HCT116 (cell line): ENCODE data around the gene RND2. TPM values are rescaled to one million over a fixed set of nuclear protein-coding genes. Genes with fewer than 3 reads are reported as not detected.

Experiments
- ATAC-seq: fragments of 200-7000 bp; cut with Tn5 transposase; 2 replicates; pipeline ENCODE4 v1.9.1; 2020; ENCODE audit warnings: mild to moderate bottlenecking, moderate library complexity
- BruUV-seq: library from RNA; stranded (reverse); fragments of 400-500 nt; replicated peaks from 2 replicates; lab custom pipeline; 2021; lab: Mats Ljungman, UMichigan
- CTCF ChIA-PET: fragments of 300-600 bp; sonication (Branson Sonifier 250); formaldehyde crosslinking; loops from one replicate; lab custom pipeline; 2021; ENCODE audit warnings: antibody characterized with exemption; lab: Charles Lee
- POLR2A ChIA-PET: fragments of 300-600, 350-600 bp; sonication (Branson Sonifier 250); formaldehyde crosslinking; loops from one replicate; lab custom pipeline; 2021; ENCODE audit warnings: antibody characterized with exemption; lab: Charles Lee
- RAD21 ChIA-PET, 2 experiments: fragments of 300-600 bp; sonication (Branson Sonifier 250); formaldehyde crosslinking; loops; one replicate each; lab custom pipeline; 2023; ENCODE audit warnings: low total read pairs in 2 of 2; ENCODE audit not compliant: uncharacterized antibody in 2 of 2, unreplicated experiment in 2 of 2, low non-redundant PET in 1 of 2; lab: Charles Lee
- DNase-seq: peaks from one replicate; pipeline ENCODE4 v3.0.0-alpha.2; 2010; ENCODE audit warnings: low read depth, low spot score
- H2AFZ ChIP-seq: fragments of 200-600 bp; shearing (Covaris generic), sonication (generic); 2 replicates; pipeline ENCODE4 v1.6.1; 2017; ENCODE audit warnings: low read depth, mixed run types, mixed read lengths, antibody characterized with exemption, low read length; ENCODE audit not compliant: poor library complexity, severe bottlenecking
- H3K27ac ChIP-seq: 2 replicates; pipeline ENCODE4 v1.5.1; 2012; ENCODE audit warnings: low read depth, low read length
- H3K27me3 ChIP-seq: fragments of 200-600 bp; sonication (generic); 2 replicates; pipeline ENCODE4 v1.6.1; 2016; ENCODE audit warnings: mixed run types, low read length, mixed read lengths; ENCODE audit not compliant: insufficient read depth
- H3K36me3 ChIP-seq, 2 experiments: fragments of 200-500 bp in 1 of 2; fragments of 200-600 bp in 1 of 2; sonication (Bioruptor generic) in 1 of 2; sonication (generic) in 1 of 2; 2 replicates each; pipeline versions ENCODE4 v1.5.1 to v1.6.1; 2014 to 2016; ENCODE audit warnings: low read length in 2 of 2, inconsistent platforms in 1 of 2, mixed read lengths in 1 of 2, mixed run types in 1 of 2; ENCODE audit not compliant: insufficient read depth in 2 of 2, control insufficient read depth in 1 of 2
- H3K4me1 ChIP-seq, 2 experiments: fragments of 200-600 bp in 1 of 2; sonication (generic) in 1 of 2; 2 replicates each; pipeline versions ENCODE4 v1.5.1 to v1.6.1; 2012 to 2017; ENCODE audit warnings: low read length in 2 of 2, inconsistent platforms in 1 of 2, mild to moderate bottlenecking in 1 of 2, mixed read lengths in 1 of 2, mixed run types in 1 of 2, moderate library complexity in 1 of 2; ENCODE audit not compliant: insufficient read depth in 2 of 2, control insufficient read depth in 1 of 2
- H3K4me2 ChIP-seq: fragments of 200-600 bp; sonication (generic); 2 replicates; pipeline ENCODE4 v1.6.1; 2017; ENCODE audit warnings: mixed run types, low read length, mixed read lengths
- H3K4me3 ChIP-seq, 2 experiments: fragments of 200-600 bp in 1 of 2; sonication (generic) in 1 of 2; replicated peaks in 1 of 2; 2 replicates each; pipeline ENCODE4 v1.5.1; 2011 to 2016; ENCODE audit warnings: low read length in 2 of 2, control low read depth in 1 of 2, low read depth in 1 of 2, mild to moderate bottlenecking in 1 of 2, mixed read lengths in 1 of 2, mixed run types in 1 of 2
- H3K79me2 ChIP-seq: fragments of 200-600 bp; sonication (generic); 2 replicates; pipeline ENCODE4 v1.6.1; 2017; ENCODE audit warnings: mild to moderate bottlenecking, mixed run types, low read length, moderate library complexity, mixed read lengths; ENCODE audit not compliant: insufficient read depth
- H3K9ac ChIP-seq: fragments of 200-600 bp; sonication (generic); 2 replicates; pipeline ENCODE4 v1.6.1; 2016; ENCODE audit warnings: low read length, mixed read lengths
- H3K9me2 ChIP-seq: fragments of 200-600 bp; sonication (generic), shearing (Covaris generic); 2 replicates; pipeline ENCODE4 v1.6.1; 2017; ENCODE audit warnings: mixed run types, mild to moderate bottlenecking, moderate library complexity; ENCODE audit not compliant: insufficient read depth
- H3K9me3 ChIP-seq, 2 experiments: fragments of 200-500 bp in 1 of 2; fragments of 200-600 bp in 1 of 2; sonication (Bioruptor generic) in 1 of 2; sonication (generic) in 1 of 2; 2 replicates each; pipeline ENCODE4 v1.6.1; 2014 to 2017; ENCODE audit warnings: low read length in 2 of 2, mixed read lengths in 2 of 2, inconsistent platforms in 1 of 2, low read depth in 1 of 2, mild to moderate bottlenecking in 1 of 2, mixed run types in 1 of 2, moderate library complexity in 1 of 2; ENCODE audit not compliant: control insufficient read depth in 1 of 2, insufficient read depth in 1 of 2
- H4K20me1 ChIP-seq: fragments of 200-600 bp; sonication (generic), shearing (Covaris generic); 2 replicates; pipeline ENCODE4 v1.6.1; 2017; ENCODE audit warnings: mixed run types, mild to moderate bottlenecking, moderate library complexity; ENCODE audit not compliant: insufficient read depth
- ATF3 ChIP-seq: IDR thresholded peaks from 2 replicates; pipeline ENCODE4 v1.6.1; 2012
- CEBPB ChIP-seq: IDR thresholded peaks from 2 replicates; pipeline ENCODE4 v1.6.1; 2012; ENCODE audit warnings: low read depth
- EGR1 ChIP-seq: IDR thresholded peaks from 2 replicates; pipeline ENCODE4 v1.6.1; 2012; ENCODE audit warnings: low read depth
- ELF1 ChIP-seq: IDR thresholded peaks from 2 replicates; pipeline ENCODE4 v1.6.1; 2012; ENCODE audit warnings: low read depth, borderline replicate concordance
- POLR2A ChIP-seq: IDR thresholded peaks from 2 replicates; pipeline ENCODE4 v1.7.0; 2011; ENCODE audit warnings: borderline replicate concordance; ENCODE audit not compliant: insufficient read depth, insufficient read length; ENCODE audit errors: extremely low read depth
- POLR2AphosphoS5 ChIP-seq: IDR thresholded peaks from 2 replicates; pipeline ENCODE4 v1.6.1; 2011; ENCODE audit warnings: mild to moderate bottlenecking, low read depth, low read length, moderate library complexity
- RAD21 ChIP-seq: IDR thresholded peaks from 2 replicates; pipeline ENCODE4 v1.6.1; 2012; ENCODE audit warnings: low read depth, mild to moderate bottlenecking
- SIN3A ChIP-seq: IDR thresholded peaks from 2 replicates; pipeline ENCODE4 v1.6.1; 2012; ENCODE audit warnings: low read depth
- SP1 ChIP-seq: IDR thresholded peaks from 2 replicates; pipeline ENCODE4 v1.6.1; 2012; ENCODE audit warnings: low read depth
- SRF ChIP-seq: IDR thresholded peaks from 2 replicates; pipeline ENCODE4 v1.6.1; 2012; ENCODE audit warnings: low read depth
- TCF7L2 ChIP-seq: IDR thresholded peaks from 2 replicates; pipeline ENCODE4 v1.7.0; 2011; ENCODE audit warnings: borderline replicate concordance, inconsistent platforms; ENCODE audit not compliant: insufficient read depth, insufficient read length; ENCODE audit errors: extremely low read depth
- ZNF274 ChIP-seq: fragments of 200-500 bp; sonication (Bioruptor generic); IDR thresholded peaks from 2 replicates; pipeline ENCODE4 v1.6.1; 2014; ENCODE audit warnings: mild to moderate bottlenecking, low read depth, low read length, inconsistent platforms
- intact Hi-C: fragments of 100-400 bp; cut with micrococcal nuclease; formaldehyde crosslinking; loops from 2 replicates; pipeline ENCODE4 v1.10.0; 2022
- total RNA-seq: library from RNA; stranded (reverse); gene quantifications from one replicate; pipeline ENCODE4 v1.2.1, GENCODE V29; 2021; ENCODE audit not compliant: unreplicated experiment
- TF ChIP-seq, protein P1 (sequence below), 3 experiments: fragments of 200-600 bp in 1 of 3; sonication (generic) in 1 of 3; IDR thresholded peaks in 2 of 3; conservative IDR thresholded peaks in 1 of 3; 2 replicates each; pipeline ENCODE4 v1.5.1; 2012 to 2017; ENCODE audit warnings: low read depth in 2 of 3, low read length in 2 of 3, antibody characterized with exemption in 1 of 3, borderline replicate concordance in 1 of 3, control low read depth in 1 of 3, mild to moderate bottlenecking in 1 of 3, mixed read lengths in 1 of 3, mixed run types in 1 of 3, moderate library complexity in 1 of 3; ENCODE audit not compliant: insufficient read depth in 1 of 3

The RND2 gene
- total RNA-seq, 1 experiment from 2014 or later: 0.66 TPM

GRCh38 chr17:43030137-43030767 is 5.2 kb downstream of the RND2 start:
- CTCF ChIA-PET: no interaction called here
- H3K9me3 ChIP-seq: no peaks in the 10 kb centered on the region
- BruUV-seq: no TSS peak
- no peaks in the 10 kb centered on the region for H3K79me2 ChIP-seq
- no peak overlapping the region for H3K4me3 ChIP-seq
- H3K4me2 ChIP-seq: no peak overlapping the region
- no peak overlapping the region for H3K9ac ChIP-seq
- H3K36me3 ChIP-seq: no peaks in the 10 kb centered on the region
- no peak overlapping the region for H3K27ac ChIP-seq
- TF ChIP-seq EGR1 (no peak), ZNF274 (no peak), TCF7L2 (no peak)
- TF ChIP-seq, all 23 proteins: peak for 0
- Histone ChIP-seq H3K9me2 (no peaks in the 10 kb centered on the region), H4K20me1 (no peaks in the 10 kb centered on the region), H3K27me3 (no peaks in the 10 kb centered on the region), H3K4me1 (no peaks in the 10 kb centered on the region; a peak in 1 of 4 replicates), H2AFZ (no peak overlapping the region)
- intact Hi-C loops: no loop called here
- ChIA-PET POLR2A (no interaction called here), RAD21 (no interaction called here)
- DNase-seq (no peak), ATAC-seq (no peak)

DNA sequence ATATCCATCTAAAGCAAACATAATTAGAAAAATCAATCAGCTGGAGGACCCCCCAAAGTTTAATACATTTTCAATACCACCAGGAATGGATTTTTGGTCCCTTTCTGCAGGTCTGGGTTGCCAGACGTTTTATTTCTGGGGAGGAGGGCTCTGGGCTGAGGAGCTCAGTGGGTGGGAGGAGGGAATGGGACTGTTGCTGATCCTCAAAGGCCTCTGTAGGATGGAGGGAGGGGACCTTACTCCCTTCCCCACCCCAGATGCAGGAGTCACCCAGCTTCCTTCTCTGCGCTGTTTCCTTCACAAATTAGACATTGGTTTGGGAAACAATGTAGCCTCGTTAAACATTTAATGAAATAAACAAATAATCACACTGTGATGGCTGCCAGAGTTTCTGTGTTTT is 6.6 kb downstream of the RND2 start:
- H3K9me3 ChIP-seq: no peaks in the 10 kb centered on the region
- H3K27me3 ChIP-seq: no peaks in the 10 kb centered on the region
- H3K4me2 ChIP-seq: no peak overlapping the region
- intact Hi-C loops: no loop called here
- H3K36me3 ChIP-seq: no peaks in the 10 kb centered on the region
- TF ChIP-seq ATF3: no peak
- TF ChIP-seq ELF1: no peak
- no peak for TF ChIP-seq CEBPB
- TF ChIP-seq POLR2AphosphoS5: no peak
- no peak for TF ChIP-seq SP1
- TF ChIP-seq, protein P1, sequence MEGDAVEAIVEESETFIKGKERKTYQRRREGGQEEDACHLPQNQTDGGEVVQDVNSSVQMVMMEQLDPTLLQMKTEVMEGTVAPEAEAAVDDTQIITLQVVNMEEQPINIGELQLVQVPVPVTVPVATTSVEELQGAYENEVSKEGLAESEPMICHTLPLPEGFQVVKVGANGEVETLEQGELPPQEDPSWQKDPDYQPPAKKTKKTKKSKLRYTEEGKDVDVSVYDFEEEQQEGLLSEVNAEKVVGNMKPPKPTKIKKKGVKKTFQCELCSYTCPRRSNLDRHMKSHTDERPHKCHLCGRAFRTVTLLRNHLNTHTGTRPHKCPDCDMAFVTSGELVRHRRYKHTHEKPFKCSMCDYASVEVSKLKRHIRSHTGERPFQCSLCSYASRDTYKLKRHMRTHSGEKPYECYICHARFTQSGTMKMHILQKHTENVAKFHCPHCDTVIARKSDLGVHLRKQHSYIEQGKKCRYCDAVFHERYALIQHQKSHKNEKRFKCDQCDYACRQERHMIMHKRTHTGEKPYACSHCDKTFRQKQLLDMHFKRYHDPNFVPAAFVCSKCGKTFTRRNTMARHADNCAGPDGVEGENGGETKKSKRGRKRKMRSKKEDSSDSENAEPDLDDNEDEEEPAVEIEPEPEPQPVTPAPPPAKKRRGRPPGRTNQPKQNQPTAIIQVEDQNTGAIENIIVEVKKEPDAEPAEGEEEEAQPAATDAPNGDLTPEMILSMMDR (IDR thresholded peaks at IDR 0.05 in 2 of 3, conservative IDR thresholded peaks at IDR 0.05 in 1 of 3; ENCODE audit: borderline replicate concordance in 1 of 3, insufficient read depth in 1 of 3, low read depth in 2 of 3, low read length in 2 of 3): no peak
- TF ChIP-seq POLR2A: no peak
- no peak for TF ChIP-seq SRF
- no peak for TF ChIP-seq RAD21
- TF ChIP-seq SIN3A: no peak
- no peak overlapping the region for H3K27ac ChIP-seq
- no peak overlapping the region for H2AFZ ChIP-seq
- no peak overlapping the region for H3K4me3 ChIP-seq
- no TSS peak for BruUV-seq
- H4K20me1 ChIP-seq: no peaks in the 10 kb centered on the region
- POLR2A ChIA-PET: no interaction called here
- ATAC-seq (no peak), DNase-seq (no peak)
- H3K4me1 ChIP-seq: no peaks in the 10 kb centered on the region
- no peaks in the 10 kb centered on the region for H3K79me2 ChIP-seq
- no peaks in the 10 kb centered on the region for H3K9me2 ChIP-seq
- H3K9ac ChIP-seq: no peak overlapping the region
- CTCF ChIA-PET: no interaction called here
- RAD21 ChIA-PET: no interaction called here
